Measurements from ENCODE around the gene LILRA1.
"Not testable (repeated sequence)": the region's sequence is repeated elsewhere in the genome, so short reads cannot be mapped to it uniquely, and the experiment has no call there.

LILRA1 gene

DNA sequence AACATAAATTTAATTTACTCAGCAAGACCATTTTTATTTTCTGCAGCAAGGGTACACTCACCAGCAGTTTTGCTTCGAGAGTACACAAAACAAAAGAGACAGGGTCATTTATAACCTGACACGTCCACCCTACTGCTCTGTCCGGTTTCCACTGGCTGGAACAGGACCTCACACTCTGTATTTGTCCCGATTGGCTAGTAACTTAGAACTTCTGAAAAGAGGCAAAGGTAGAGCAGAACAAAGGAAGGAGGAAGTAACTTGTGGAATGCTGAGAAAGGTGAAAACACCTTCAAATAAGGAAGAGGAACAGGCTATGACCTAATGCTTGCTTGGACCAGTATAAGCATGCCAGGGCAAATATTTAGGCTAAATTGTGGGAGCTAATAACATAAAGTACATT lies 34.5 kb downstream of the LILRA1 start:
- not testable (repeated sequence) for DNase-seq

GRCh38 chr19:54630262-54630661 lies 36.8 kb downstream of the LILRA1 start, which contains the start of gene LILRB1:
LILRB1 (plus strand) TSS chr19:54630484; CDS start chr19:54631074, 590 bp downstream.
- DNase-seq, result not testable (repeated sequence)

GRCh38 chr19:54630782-54631181 lies 37.4 kb downstream of the LILRA1 start:
- no peak for DNase-seq

DNA sequence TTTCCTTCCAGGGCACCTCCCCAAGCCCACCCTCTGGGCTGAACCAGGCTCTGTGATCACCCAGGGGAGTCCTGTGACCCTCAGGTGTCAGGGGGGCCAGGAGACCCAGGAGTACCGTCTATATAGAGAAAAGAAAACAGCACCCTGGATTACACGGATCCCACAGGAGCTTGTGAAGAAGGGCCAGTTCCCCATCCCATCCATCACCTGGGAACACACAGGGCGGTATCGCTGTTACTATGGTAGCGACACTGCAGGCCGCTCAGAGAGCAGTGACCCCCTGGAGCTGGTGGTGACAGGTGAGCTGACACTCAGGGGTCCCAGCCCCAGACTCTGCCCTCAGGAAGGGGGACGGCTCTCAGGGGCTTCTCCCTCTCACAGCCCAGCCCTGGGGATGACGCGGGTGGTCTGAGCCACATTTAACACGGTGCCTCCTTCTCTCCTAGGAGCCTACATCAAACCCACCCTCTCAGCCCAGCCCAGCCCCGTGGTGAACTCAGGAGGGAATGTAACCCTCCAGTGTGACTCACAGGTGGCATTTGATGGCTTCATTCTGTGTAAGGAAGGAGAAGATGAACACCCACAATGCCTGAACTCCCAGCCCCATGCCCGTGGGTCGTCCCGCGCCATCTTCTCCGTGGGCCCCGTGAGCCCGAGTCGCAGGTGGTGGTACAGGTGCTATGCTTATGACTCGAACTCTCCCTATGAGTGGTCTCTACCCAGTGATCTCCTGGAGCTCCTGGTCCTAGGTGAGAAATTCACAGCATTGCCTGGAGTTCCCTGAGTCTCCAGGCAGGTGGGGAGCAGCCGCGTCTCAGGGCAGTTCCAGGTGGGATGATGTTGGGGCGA lies 38.3 kb downstream of the LILRA1 start:
- DNase-seq, result not testable (repeated sequence)

- DNase-seq, result not testable (repeated sequence)
Observed at GRCh38 chr19:54632517-54632916, 39.1 kb downstream of the LILRA1 start.

DNA sequence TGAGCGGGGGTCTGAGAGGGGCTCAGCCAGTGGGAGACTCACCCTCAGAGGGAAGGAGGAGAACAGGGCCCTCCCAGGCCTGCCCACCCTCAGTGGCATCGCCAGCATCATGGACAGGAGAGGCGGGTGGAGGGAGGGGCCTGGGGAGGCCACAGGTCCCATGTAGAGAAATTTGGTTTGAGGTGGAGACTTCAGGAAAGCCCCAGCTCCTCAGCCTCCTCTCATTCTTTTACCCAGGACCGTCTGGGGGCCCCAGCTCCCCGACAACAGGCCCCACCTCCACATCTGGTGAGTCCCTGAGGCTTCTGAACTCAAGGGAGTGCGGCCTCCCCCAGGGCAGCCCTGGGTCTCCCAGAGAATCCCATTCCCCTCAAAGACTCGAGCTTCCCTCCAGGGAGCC lies 40.0 kb downstream of the LILRA1 start:
- no peak for DNase-seq

DNA sequence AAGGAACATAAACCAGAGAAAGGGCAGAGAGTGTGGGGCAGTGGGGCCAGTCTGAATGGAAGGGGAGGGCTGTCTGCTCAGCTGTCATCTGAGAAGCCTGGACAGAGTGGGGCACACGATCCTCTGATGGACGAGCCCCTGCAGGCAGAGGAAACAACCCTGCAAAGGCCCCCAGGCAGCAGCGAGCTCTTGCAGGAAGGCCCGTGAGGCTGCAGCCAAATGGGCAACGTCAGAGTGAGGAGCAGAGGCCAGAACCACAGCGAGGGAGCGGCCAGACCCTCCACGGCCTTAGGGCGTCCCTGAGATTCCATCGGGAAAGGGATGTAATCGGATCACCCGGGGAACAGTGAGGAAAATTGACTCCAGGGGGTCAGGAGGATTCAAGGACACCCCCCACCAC lies 42.6 kb downstream of the LILRA1 start:
- DNase-seq, result not testable (repeated sequence)

DNA sequence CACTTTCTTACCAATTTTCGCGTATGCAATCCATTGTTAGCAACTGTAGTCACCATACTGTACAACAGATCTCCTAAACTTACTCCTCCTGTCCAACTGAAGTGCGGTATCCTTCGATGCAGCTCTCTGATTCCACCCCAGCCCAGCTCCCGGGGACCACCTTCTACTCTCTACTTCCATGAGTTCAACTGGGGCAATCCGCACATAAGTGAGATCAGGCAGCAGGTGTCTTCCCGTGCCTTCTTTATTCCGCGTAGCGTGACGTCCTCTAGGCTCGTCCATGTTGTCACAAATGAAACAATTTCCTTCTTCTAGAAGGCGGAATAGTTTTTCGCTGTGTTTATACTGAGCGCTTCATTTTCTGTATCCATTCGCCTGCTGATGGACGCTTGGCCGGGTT lies 45.3 kb downstream of the LILRA1 start:
- DNase-seq, result no peak

- not testable (repeated sequence) for DNase-seq
Observed at GRCh38 chr19:54642953-54643352, 49.5 kb downstream of the LILRA1 start.

DNA sequence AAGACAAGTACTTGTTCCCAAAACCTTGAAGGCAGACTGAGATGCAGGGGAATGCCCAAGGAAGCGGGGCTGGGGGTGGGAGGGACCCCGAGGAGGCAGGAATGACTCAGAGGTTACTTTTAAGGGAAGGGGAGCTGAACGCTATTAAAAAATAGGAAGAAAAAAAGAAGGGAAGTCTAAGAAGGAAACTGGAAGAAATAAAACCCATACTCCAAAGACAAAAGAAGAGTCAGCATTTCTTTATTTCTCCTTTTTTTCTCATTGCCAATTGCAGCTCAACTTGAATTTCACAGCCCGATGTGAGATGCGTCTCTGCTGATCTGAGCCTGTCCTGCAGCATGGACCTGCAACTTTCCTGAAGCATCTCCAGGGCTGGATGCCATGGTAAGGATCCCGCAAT lies 50.2 kb downstream of the LILRA1 start:
- DNase-seq, result not testable (repeated sequence)

DNA sequence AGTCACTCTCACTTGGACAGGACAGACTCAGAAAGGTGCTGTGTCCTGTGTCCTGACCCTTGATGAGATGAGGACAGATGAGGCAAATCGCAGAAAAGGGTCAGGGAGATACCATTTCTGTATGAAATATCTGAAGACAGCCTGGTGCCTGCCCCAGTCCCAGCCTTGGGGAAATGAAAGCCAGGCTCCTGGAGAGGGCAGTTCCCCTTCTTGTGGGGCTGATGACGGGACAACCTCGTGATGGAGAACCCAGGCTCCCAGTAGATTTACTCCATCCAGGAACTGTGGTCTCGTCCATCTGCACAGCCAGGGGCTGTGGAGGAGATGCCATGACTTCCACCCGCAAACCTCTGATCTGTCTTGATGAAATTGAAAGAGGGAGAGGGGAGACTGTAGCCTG lies 50.6 kb downstream of the LILRA1 start:
- DNase-seq, result no peak

- no peak for DNase-seq
Observed at GRCh38 chr19:54646331-54646841, 53.0 kb downstream of the LILRA1 start.

- DNase-seq, result no peak
Observed at GRCh38 chr19:54648129-54648528, 54.7 kb downstream of the LILRA1 start.

DNA sequence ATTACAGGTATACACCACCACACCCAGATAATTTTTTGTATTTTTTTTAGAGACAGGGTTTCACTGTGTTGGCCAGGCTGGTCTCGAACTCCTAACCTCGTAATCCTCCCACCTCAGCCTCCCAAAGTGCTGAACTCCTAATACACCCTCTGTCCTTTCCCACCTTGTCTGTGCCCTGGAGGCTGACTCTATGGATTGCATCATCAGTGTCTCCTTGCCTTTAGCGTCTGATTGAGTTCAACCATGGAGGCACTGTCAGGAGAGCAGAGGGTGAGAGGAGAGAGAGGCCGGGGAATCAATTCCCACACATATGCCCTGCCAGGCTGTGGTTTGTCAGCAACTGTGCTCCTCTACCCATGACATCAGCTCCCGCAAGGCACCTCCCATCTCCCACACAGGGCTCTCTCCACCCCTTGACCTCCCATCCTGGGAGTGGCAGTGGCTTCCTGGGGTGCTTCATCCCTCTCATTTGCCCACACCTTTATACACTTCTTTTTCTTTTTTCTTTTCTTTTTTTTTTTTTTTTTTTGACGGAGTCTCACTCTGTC lies 56.8 kb downstream of the LILRA1 start:
- no peak for DNase-seq
